Gastroesophageal sphincter (tissue), 3 donors: ENCODE measurements around the gene CDCP2.

Experiments
- EP300 ChIP-seq: sonication (generic); formaldehyde crosslinking; IDR thresholded peaks from one replicate; pipeline ENCODE4 v1.6.1; 2017; ENCODE audit warnings: antibody characterized with exemption, mild to moderate bottlenecking
- POLR2A ChIP-seq, 2 donors: fragments of 450-650 bp; IDR thresholded peaks; one replicate each; pipeline ENCODE4 v1.6.1; 2017; ENCODE audit warnings: antibody characterized with exemption in 2 of 2, mild to moderate bottlenecking in 2 of 2, moderate library complexity in 1 of 2
- POLR2AphosphoS5 ChIP-seq: sonication (generic); formaldehyde crosslinking; IDR thresholded peaks from one replicate; pipeline ENCODE4 v1.6.1; 2017; ENCODE audit warnings: antibody characterized with exemption
- TF ChIP-seq, protein P1 (sequence below), 4 experiments: fragments of 200-600 bp in 2 of 4; fragments of 450-650 bp in 2 of 4; sonication (generic) in 1 of 4; IDR thresholded peaks; one replicate each; pipeline ENCODE4 v1.5.1; 2017 to 2019; ENCODE audit warnings: antibody characterized with exemption in 4 of 4, mild to moderate bottlenecking in 2 of 4, moderate library complexity in 2 of 4

DNA sequence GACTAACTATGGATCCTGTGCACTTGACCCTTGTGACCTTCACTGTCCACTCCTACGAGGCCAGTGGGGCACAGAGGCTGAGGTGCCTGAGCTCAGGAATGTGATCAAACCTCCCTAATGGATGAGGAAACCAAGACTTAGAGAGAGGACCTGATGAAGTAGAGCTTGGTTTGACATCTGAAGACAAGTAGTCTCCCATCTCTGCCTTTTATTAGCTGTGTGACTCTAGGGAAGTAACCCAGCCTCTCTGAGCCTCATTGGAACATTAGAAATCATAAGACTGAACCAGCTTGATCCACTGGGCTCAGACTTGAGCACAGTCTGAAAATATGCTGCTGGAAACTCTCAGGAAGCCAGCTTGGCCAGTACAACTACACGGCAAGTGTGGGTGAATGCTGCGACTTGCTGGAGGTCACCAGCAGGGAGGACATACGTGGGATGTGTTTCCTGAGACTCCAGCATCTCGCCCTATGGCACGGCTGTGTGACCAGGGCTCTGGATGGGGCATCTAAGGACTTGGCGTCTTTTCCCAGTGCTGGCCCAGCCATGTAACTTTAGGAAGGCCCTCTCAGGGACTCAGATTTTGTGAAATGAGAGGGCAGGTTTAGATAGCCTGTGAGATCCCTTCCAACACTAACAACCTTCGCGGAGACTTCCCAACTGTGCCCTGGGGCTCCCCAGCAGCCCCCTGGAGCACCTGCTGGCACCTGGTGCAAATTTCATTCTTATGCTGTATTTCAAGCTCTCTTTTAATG is 10.5 kb downstream of the CDCP2 start:
- no peak for TF ChIP-seq POLR2AphosphoS5
- TF ChIP-seq, protein P1, sequence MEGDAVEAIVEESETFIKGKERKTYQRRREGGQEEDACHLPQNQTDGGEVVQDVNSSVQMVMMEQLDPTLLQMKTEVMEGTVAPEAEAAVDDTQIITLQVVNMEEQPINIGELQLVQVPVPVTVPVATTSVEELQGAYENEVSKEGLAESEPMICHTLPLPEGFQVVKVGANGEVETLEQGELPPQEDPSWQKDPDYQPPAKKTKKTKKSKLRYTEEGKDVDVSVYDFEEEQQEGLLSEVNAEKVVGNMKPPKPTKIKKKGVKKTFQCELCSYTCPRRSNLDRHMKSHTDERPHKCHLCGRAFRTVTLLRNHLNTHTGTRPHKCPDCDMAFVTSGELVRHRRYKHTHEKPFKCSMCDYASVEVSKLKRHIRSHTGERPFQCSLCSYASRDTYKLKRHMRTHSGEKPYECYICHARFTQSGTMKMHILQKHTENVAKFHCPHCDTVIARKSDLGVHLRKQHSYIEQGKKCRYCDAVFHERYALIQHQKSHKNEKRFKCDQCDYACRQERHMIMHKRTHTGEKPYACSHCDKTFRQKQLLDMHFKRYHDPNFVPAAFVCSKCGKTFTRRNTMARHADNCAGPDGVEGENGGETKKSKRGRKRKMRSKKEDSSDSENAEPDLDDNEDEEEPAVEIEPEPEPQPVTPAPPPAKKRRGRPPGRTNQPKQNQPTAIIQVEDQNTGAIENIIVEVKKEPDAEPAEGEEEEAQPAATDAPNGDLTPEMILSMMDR (IDR thresholded peaks at IDR 0.05) = no peak
- no peak for TF ChIP-seq POLR2A (IDR thresholded peaks at IDR 0.05)
- no peak for TF ChIP-seq EP300
